Stimulated activated CD4-positive, alpha-beta T cell treated with anti-CD3 and anti-CD28 coated beads, TNF-alpha, amount 100 ng/mL, for 4 hours (primary cell): ENCODE measurements around the gene SSR3.
"Not testable (repeated sequence)": the region's sequence is repeated elsewhere in the genome, so short reads cannot be mapped to it uniquely, and the experiment has no call there.

ENCODE experiments used
- DNase-seq, 3 experiments: peaks; one replicate each; pipeline ENCODE4 v3.0.0-alpha.2; 2020; ENCODE audit warnings: low read depth in 3 of 3

Gene SSR3

DNA sequence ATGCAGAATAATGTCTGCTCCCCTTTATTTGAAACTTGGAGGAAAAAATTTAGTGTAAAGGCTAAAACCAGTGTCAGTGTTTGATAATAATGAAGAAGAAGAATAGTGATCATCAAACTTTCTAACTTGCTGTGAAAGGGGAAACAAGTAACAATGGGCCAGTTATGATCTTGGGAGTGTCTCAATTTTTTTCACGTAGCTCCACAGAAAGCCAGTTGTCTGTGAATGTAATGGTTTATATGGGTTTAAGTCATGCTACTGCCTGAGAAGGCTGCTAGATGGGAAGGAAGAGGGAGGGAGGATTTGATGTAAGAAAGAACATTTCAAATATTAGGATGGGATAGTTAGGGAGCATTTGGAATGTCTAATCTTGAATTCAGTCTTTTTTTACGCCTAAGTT lies 21.1 kb upstream of the SSR3 start:
- no peak for DNase-seq

DNA sequence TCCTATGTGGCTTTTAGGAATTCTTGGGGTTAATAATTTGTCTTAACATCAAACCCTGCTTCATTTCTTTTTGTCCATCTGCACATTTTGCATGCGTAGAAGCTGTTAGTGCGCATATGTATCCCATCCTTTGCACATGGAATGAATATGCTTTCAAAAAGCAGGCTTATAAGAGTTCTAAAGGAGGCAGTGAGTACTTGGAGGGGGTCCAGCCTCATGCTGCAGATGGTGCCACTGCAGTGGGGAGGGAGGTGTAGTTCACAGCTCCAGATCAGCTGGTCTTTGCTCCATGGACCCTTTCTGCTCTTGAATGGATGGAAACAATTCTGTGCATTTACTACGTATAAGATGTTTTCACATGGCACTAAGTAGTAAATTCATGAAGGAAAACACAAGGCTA lies 20.7 kb upstream of the SSR3 start:
- no peak for DNase-seq

DNA sequence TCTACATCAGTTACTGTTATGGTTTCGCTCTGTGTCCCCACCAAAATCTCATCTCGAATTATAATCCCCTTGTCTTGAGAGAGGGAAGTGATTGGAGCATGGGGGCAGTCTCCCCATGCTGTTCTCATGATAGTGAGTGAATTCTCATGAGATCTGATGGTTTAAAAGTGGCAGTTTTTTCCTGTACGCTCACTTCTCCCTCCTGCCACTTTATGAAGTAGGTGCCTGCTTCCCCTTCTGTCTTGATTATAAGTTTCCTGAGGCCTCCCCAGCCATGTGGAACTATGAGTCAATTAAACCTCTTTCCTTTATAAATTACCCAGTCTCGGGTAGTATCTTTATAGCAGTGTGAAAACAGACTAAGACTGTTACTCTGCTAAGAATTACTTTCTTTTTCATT lies 15.0 kb upstream of the SSR3 start:
- not testable (repeated sequence) for DNase-seq

DNA sequence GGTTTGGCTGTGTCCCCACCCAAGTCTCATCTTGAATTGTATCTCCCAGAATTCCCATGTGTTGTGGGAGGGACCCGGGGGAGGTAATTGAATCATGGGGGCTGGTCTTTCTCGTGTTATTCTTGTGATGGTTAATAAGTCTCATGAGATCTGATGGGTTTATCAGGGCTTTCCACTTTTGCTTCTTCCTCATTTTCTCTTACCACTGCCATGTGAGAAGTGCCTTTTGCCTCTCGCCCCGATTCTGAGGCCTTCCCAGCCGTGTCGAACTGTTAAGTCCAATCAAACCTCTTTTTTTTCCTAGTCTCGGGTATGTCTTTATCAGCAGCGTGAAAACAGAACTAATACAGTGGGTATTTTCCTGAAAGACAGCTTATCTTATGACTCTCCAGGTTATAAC lies 14.1 kb upstream of the SSR3 start:
- not testable (repeated sequence) for DNase-seq

DNA sequence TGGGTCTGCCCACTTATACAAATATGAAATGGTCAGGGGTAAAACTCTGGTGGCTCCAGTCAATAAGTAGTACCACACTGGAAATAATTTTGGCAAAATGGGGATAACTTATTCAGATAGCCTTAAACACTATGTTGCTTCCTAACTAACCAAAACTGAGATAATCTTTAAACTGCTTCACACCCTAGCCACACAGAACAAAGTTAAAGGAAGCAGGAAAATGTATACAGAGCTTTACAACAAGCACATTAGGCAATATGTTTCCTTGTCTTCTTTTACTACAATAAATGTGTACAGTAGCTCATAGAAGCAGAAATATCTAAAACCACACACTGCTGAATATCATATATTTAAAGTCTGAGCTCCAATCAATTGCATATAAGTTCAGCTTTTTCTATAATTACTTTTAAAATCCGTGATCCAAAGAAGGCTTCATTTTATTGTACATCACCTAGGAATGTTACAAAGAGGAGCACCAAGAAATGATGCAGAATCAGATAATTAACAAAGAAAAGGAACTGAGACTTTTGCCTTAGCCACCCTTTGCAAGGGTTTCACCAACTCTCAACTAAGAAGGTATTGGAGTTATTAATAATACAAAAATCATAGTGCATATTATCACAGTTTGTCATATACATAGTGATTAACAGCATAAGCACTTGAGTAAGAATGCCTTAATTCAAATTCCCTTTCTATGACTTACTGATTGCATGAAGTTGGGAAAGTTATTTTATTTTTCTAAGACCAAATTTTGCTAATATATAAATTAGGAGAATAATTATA lies 9.2 kb upstream of the SSR3 start:
- DNase-seq = no peak

DNA sequence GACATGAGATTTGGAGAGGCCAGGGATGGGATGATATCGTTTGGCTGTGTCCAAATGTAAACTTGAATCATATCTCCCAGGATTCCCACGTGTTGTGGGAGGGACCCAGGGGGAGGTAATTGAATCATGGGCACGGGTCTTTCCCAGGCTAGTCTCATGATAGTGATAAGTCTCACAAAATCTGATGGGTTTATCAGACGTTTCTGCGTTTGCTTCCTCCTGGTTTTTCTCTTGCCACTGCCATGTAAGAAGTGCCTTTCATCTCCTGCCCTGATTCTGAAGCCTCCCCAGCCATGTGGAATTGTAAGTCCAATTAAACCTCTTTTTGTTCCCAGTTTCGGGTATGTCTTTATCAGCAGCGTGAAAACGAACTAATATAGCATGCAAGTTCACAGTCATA lies 7.6 kb upstream of the SSR3 start:
- not testable (repeated sequence) for DNase-seq

DNA sequence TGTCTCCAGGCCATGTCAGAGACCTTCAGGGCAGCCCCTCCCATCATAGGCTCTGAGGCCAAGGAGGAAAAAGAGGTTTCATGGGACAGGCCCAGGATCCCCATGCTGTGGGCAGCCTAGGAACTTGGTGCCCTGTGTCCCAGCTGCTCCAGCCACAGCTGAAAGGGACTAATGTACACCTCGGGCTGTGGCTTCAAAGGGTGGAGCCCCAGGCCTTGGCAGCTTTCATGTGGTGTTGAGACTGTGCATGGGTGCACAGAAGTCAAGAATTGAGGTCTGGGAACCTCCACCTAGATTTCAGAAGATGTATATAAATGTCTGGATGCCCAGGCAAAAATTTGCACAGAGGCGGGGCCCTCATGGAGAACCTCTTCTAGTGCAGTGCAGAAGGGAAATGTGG lies 6.6 kb upstream of the SSR3 start:
- no peak for DNase-seq

DNA sequence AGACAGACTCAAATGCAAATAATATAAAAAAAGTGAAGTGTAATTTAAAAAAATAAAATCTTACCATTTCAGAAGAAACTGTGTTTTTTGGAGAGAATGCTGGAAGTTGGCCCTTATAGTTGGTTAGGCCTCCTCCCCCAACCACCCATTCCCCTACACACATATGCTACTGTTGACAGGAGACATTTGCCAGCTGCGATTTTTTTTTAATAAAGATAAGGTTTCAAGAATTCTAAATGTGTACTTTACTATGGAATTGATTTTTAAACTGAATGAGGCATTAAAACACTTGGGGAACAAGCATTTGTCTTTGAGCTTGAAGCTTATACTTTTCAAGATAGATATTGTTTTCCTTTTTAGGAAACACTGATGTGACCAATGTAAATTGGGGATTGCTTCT lies 4.4 kb upstream of the SSR3 start:
- DNase-seq = no peak

DNA sequence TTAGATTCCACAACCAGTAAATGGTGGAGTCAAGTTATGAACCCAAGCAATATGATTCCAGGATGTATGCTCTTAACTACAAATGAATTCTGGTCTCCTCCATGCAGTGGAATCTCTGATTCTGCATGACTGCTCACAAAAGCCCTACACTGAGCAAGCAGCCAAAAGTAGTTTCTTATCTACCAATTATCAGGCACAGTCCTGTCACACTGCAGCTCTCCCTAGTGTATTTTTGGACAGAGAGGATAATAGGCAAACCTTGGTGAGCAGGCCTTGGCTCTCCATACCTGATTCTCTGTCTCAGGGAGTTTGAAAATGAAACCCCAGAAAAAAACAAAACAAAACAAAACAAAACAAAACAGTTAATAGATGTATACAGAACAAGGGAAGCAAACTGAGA lies 3.5 kb upstream of the SSR3 start:
- DNase-seq = no peak

DNA sequence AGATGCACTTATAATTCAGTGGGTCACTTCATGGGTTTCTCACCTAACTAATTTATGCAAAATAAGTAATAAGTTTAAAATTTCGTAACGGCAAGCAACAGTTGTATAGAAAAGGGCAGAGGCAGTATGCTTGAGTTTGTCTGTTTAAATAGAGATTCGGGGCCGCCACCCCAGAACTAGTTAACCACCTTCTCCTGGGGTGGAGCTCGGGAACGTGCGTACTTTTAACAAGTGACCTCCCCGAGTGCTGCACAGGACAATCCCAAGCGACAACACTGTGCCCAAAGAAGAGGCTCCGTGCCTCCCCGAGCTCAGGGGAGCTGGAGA lies 439 bp downstream of the SSR3 start:
- no peak for DNase-seq

DNA sequence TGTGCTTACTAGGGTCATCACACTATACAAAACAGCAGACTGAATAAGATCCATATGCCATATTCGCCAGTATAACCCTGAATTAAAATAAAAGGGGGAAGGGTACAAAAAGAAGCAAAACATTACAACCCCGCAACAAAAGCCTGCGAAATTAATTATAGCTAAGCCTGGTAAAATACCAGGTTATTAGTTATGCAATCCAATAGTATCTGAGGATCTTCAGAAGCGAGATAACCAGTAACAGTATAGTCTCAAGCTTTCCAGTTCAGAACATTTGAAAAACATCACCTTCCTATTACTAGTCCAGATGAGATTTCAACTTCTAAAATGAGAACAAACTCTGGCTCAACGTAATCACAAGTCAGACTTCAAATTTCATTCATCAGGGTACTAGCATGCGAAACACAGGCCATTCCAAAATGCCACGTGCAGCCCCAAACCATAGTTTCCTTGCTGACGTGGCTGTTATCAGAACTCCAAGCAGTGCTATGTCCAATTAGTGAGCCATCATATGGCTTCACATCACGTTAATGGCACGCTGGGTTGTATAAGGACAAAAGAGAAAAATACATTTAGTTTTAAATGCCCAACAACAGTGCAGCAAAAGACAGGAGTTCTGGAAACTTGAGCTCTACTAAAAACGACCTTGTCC lies 1.1 kb downstream of the SSR3 start:
- DNase-seq = no peak

DNA sequence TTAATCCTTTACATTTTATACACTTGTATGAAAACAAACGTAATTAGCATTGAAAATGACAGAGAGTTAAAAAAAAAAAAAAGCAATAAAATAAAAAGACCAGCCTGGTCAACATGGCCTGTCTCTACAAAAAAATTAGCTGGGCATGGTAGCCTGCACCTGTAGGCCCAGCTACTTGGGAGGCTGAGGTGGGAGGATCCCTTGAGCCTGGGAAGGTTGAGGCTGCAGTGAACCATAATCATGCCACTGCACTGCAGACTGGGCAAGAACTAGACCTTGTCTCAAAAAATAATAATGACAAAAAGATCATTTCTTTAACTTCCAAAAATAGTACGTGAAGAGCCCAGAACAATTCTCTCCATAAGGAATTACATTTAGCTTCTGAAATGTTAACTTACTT lies 1.9 kb downstream of the SSR3 start:
- DNase-seq = no peak

DNA sequence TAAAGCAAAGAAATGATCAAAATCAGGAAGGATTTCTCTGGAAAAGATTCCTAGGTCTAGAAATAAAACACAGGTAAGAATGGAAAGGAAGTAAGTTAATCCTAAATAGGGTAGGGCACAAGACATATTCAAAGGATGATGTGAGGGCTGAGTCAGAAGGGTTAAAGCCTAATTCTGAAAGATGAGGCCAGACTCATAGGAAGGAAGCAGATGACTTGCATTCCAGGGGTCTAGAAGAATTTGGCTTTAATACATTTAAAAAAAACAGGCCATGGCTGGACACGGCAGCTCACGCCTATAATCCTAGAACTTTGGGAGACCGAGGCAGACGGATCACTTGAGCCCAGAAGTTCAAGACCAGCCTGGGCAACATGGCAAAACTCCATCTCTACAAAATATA lies 3.2 kb downstream of the SSR3 start:
- no peak for DNase-seq

DNA sequence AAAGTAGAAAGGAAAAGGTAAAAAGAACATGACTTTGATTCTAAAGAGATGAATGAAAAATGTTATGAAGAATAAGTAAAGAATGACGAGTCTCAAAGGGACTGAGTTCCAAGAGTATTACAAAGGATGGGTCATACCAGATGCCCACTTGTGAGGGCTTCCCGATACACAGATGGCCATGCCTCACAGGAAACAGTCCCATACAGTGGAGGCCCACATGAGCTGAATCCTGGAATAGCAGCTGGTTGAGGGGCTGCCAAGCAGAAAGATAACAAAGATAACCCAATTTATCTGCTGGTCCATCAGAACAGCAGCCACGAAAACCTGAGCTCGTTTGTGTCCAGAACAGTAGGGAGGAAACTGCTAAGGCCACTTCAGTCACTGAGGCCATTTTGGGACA lies 3.7 kb downstream of the SSR3 start:
- no peak for DNase-seq

DNA sequence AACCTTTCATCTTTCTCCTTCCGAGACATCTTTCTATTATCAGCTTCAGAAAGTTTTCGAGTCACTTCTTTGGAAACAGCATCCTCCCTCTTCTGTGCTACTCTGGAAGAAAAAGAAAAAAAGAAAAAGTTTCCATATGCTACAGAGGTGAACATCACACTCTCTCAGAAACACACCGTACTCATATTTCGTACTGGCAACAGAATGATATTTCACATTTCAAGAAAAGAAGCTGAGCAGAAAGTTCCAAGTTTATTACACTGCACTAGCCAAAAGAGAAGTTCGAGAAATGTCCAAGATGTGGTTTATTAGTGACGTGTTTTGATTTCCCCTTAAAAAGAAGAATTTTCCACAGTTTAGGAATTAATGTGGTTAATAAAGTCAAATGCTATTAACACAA lies 6.0 kb downstream of the SSR3 start:
- no peak for DNase-seq

DNA sequence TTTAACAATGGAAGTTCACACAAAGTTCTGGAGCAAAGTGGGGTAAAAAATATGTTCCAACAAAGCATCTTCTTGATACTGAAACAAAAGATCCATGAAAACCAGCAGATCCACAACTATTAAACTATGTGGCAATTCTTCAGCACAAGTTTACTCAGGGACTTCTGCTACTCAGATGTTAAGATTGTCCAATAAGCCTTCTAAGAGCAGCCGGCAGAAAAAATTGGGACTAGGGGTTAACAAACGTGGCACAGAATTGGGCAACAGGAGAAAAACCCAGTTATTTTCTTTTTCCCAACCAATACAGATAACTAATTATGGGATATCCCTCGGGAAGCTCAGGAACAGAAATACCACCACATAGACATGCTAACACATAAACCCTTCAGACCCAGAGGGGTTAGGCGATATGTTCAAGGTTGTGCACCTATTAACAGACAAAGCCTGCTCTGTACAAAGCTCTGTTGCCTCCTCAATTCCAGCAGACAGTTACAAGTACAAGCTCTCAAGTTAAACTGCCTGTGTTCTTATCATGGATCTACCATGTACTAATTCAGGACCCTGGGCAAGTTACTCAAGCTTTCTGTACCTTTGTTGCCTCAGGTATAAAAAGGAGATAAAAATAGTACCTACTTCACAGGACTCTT lies 6.8 kb downstream of the SSR3 start:
- DNase-seq = no peak

DNA sequence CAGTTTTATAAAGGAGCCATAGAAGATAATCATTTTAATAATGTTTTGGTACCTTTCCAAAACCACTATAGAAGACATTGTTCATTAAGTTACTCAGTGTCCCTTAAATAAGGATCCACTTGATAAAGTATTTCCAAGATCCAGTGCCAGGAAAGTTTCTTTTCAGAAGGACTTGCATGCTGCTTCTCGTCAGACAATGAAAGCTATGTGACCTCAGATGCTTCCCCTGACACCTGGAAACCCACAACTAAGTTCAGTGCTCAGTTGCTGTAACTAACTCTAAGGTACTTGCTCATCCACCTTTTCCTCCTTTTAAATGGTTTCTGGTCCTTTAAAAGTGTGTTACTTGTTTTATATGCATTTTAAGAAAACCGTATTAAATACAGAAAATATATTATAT lies 7.3 kb downstream of the SSR3 start:
- DNase-seq = no peak

DNA sequence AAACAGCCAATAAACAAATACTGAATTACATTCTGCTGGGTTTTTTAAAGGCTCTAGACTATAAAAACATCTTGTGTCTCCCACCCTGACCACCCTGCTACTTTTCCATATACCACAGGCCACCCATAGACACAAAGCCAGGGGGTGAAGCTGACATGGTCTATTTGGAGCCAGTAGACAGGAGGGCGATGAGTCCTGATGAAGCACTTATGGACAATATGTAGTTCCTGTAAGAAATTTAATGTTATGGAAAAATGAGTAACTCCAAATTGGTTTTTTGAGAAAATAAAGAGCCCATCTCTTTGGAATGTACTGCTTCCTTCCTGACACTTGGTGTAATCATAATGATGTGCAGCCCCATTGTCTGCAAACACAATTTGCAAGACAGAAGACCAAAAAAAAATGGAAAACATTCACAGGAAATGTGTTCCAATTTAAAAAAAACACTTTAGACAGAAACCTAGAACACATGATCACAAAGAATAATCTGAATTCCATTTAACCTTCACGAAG lies 11.8 kb downstream of the SSR3 start:
- DNase-seq = no peak

DNA sequence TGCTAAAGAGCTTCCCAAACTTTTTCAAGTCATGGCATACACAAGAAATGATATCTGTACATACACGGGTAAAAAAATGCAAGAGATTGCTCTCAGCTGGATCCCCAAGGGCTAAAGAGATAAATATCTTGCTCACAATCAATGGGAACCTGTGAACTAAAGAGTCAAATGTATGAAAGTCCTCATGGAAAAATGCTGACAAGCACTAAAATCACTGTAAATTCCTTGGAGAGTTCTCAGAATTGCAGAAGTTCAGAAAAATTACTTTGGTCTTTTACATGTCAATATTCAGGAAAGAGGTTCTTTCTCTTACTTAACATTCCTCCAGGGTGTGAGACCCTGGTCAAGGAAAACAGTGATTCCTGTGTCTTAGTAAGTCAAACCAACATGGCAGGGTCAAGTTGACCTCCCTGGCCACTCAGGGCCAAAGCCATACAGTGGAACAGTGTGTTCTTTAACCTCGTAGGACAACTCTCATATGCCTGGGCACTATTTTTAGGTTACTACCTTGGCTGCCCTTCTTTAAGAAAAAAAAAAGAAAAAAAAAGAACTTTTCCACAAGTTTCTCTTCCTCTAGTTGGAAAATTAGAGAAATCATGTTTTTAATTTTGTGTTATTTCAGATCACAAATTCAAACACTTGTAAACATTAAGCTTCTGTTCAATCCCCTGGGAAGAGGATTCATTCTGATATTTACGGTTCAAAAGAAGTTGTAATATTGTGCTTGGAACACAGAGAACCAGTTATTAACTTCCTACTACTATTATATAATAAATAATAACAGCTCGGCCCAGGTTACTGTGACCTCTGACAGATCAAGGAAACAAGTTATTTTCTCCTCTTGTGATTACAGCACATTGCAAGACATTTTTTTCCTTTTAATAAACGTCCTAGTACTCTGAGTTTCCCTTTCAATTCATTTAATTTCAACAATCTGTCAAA lies 12.5 kb downstream of the SSR3 start:
- no peak for DNase-seq

DNA sequence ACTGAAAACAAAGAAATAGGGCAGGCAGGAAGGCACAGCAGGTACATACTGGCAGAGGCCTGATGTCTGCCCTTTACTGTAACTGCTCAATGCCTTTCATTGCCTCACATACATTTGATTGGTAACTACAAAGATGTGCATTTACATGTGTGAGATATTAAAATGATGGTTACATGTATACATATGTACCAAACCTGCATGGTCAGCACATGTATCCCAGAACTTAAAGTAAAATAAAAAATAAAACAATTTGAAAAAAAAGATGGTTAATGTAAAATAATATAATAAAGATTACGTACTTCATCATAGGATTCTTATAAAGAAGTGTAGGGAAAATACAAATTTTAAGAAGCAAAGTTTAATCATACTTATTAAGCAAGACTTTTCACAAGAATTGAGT lies 15.1 kb downstream of the SSR3 start:
- no peak for DNase-seq

DNA sequence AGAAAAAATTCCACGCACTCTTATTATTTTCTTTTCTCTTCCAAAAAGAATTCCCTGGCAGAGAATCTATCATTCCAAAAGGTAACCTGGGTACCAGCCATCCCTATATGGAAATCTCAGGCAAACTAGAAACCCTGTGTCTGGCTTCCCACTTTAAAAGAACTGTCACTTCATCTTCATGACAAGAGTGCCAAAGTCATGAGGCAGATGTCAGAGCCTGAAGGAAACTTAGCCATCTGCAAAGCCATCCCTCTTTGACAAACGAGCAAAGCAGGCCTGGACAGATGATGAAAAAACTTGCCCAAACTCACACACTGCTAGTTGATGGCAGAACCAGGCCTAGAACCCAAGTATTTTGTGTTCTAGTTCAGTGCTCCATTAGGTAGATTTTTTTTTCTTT lies 15.9 kb downstream of the SSR3 start:
- no peak for DNase-seq
